ENCODE measurements around the gene ADCY7.

The ADCY7 gene

GRCh38 chr16:50276801-50277555, 10.6 kb downstream of the ADCY7 start:
- Histone ChIP-seq H3K4me3 (peak overlapping the region in 4 of 10 experiments; percentile 6 to 70 (median 20); a peak in 4 of 20 replicates), H3K36me3 (peaks cover 0 to 15% (median 0%) of the 10 kb centered on the region in 11 experiments; a peak in 2 of 22 replicates), H3K9me3 (replicated peaks in 1 of 11) (no peaks in the 10 kb centered on the region), H3K27me3 (no peaks in the 10 kb centered on the region), H3K4me2 (peak overlapping the region; percentile 76 to 100 (median 99); a peak in 19 of 22 replicates), H3K27ac (peak overlapping the region in 9 of 11 experiments; percentile 43 to 100 (median 98); a peak in 16 of 22 replicates), H3K4me1 (peaks cover 89 to 98% (median 94%) of the 10 kb centered on the region in 10 experiments), H4K20me1 (peaks cover 0 to 39% (median 0%) of the 10 kb centered on the region in 11 experiments; a peak in 7 of 22 replicates), H3K9ac (peak overlapping the region in 6 of 11 experiments; percentile 32 to 98 (median 94); a peak in 7 of 22 replicates)
- TF ChIP-seq Cebpa-rat (IDR thresholded peaks at IDR 0.05): no peak

- Histone ChIP-seq H4K20me1 (peaks cover 0 to 43% (median 0%) of the 10 kb centered on the region in 11 experiments; a peak in 9 of 22 replicates), H3K36me3 (peaks cover 0 to 10% (median 0%) of the 10 kb centered on the region in 11 experiments; a peak in 2 of 22 replicates), H3K27ac (peak overlapping the region in 9 of 11 experiments; percentile 29 to 100 (median 78); a peak in 14 of 22 replicates), H3K4me3 (peak overlapping the region in 3 of 10 experiments; percentile 8 to 62 (median 16); a peak in 3 of 20 replicates), H3K9me3 (replicated peaks in 1 of 11) (no peaks in the 10 kb centered on the region), H3K4me2 (peak overlapping the region; percentile 76 to 100 (median 99)), H3K27me3 (no peaks in the 10 kb centered on the region), H3K4me1 (peaks cover 89 to 97% (median 93%) of the 10 kb centered on the region in 10 experiments), H3K9ac (peak overlapping the region in 5 of 11 experiments; percentile 10 to 83 (median 39); a peak in 6 of 22 replicates)
- no peak for TF ChIP-seq Cebpa-rat (IDR thresholded peaks at IDR 0.05)
Observed at GRCh38 chr16:50278251-50278650, 11.9 kb downstream of the ADCY7 start.

- Histone ChIP-seq H3K4me3 (peak overlapping the region in 6 of 10 experiments; percentile 15 to 63 (median 55); a peak in 11 of 20 replicates), H3K4me1 (peaks cover 89 to 98% (median 97%) of the 10 kb centered on the region in 10 experiments), H3K9ac (peak overlapping the region in 8 of 11 experiments; percentile 36 to 85 (median 67); a peak in 15 of 22 replicates), H3K4me2 (peak overlapping the region; percentile 76 to 100 (median 99)), H4K20me1 (peaks cover 0 to 50% (median 11%) of the 10 kb centered on the region in 11 experiments; a peak in 15 of 22 replicates), H3K27ac (peak overlapping the region in 9 of 11 experiments; percentile 24 to 100 (median 78); a peak in 16 of 22 replicates), H3K36me3 (peaks cover 0 to 10% (median 0%) of the 10 kb centered on the region in 11 experiments; a peak in 2 of 22 replicates), H3K9me3 (replicated peaks in 1 of 11) (no peaks in the 10 kb centered on the region), H3K27me3 (no peaks in the 10 kb centered on the region)
- TF ChIP-seq Cebpa-rat (IDR thresholded peaks at IDR 0.05): no peak
Observed at GRCh38 chr16:50279504-50279865, 13.1 kb downstream of the ADCY7 start.

- peak overlapping the region; percentile 87 to 100 (median 99) for H3K4me2 ChIP-seq
Observed at GRCh38 chr16:50280932-50281331, 14.6 kb downstream of the ADCY7 start.

GRCh38 chr16:50281391-50282009, 15.1 kb downstream of the ADCY7 start:
- H3K4me2 ChIP-seq: peak overlapping the region; percentile 87 to 100 (median 99)
- peaks cover 14 to 63% (median 31%) of the 10 kb centered on the region in 11 experiments; a peak in 19 of 22 replicates for H4K20me1 ChIP-seq
- H3K9ac ChIP-seq: peak overlapping the region; percentile 69 to 85 (median 80)
- peaks cover 0 to 17% (median 3%) of the 10 kb centered on the region in 11 experiments; a peak in 15 of 22 replicates for H3K36me3 ChIP-seq
- H3K27ac ChIP-seq: peak overlapping the region; percentile 76 to 100 (median 90); a peak in 21 of 22 replicates
- peaks cover 85 to 98% (median 96%) of the 10 kb centered on the region in 10 experiments for H3K4me1 ChIP-seq
- H3K9me3 ChIP-seq (replicated peaks in 1 of 11): peaks cover 0 to 5% (median 4%) of the 10 kb centered on the region in 11 experiments; a peak in 16 of 22 replicates
- H3K4me3 ChIP-seq: peak overlapping the region; percentile 22 to 66 (median 48); a peak in 17 of 20 replicates
- TF ChIP-seq Cebpa-rat (IDR thresholded peaks at IDR 0.05): no peak
- no peaks in the 10 kb centered on the region for H3K27me3 ChIP-seq

More at GRCh38 chr16:50280932-50281331, 14.6 kb downstream of the ADCY7 start:
- H3K27me3 ChIP-seq: no peaks in the 10 kb centered on the region
- peaks cover 14 to 63% (median 25%) of the 10 kb centered on the region in 11 experiments; a peak in 19 of 22 replicates for H4K20me1 ChIP-seq
- H3K4me3 ChIP-seq: peak overlapping the region in 9 of 10 experiments; percentile 36 to 66 (median 49); a peak in 15 of 20 replicates
- peaks cover 89 to 98% (median 97%) of the 10 kb centered on the region in 10 experiments for H3K4me1 ChIP-seq
- H3K9ac ChIP-seq: peak overlapping the region in 10 of 11 experiments; percentile 72 to 85 (median 80); a peak in 19 of 22 replicates
- peak overlapping the region; percentile 76 to 100 (median 90); a peak in 20 of 22 replicates for H3K27ac ChIP-seq
- no peaks in the 10 kb centered on the region; a peak in 1 of 22 replicates for H3K9me3 ChIP-seq (replicated peaks in 1 of 11)
- H3K36me3 ChIP-seq: peaks cover 0 to 11% (median 0%) of the 10 kb centered on the region in 11 experiments; a peak in 5 of 22 replicates
- TF ChIP-seq Cebpa-rat (IDR thresholded peaks at IDR 0.05): no peak

- H4K20me1 ChIP-seq: peaks cover 14 to 63% (median 37%) of the 10 kb centered on the region in 11 experiments; a peak in 19 of 22 replicates
- peaks cover 0 to 11% (median 7%) of the 10 kb centered on the region in 11 experiments; a peak in 16 of 22 replicates for H3K9me3 ChIP-seq (replicated peaks in 1 of 11)
- H3K4me1 ChIP-seq: peaks cover 85 to 95% (median 91%) of the 10 kb centered on the region in 10 experiments
- peak overlapping the region; percentile 87 to 100 (median 99) for H3K4me2 ChIP-seq
- no peaks in the 10 kb centered on the region for H3K27me3 ChIP-seq
- peak overlapping the region; percentile 69 to 85 (median 80) for H3K9ac ChIP-seq
- 0 out of 22 replicates have a peak, but pooled peaks of 1 of the 11 experiments have one; percentile 17 for TF ChIP-seq Cebpa-rat (IDR thresholded peaks at IDR 0.05)
- peak overlapping the region; percentile 76 to 100 (median 90) for H3K27ac ChIP-seq
- H3K4me3 ChIP-seq: peak overlapping the region; percentile 22 to 66 (median 50); a peak in 19 of 20 replicates
- peaks cover 0 to 23% (median 9%) of the 10 kb centered on the region in 11 experiments; a peak in 15 of 22 replicates for H3K36me3 ChIP-seq
Observed at GRCh38 chr16:50282010-50282538, 15.7 kb downstream of the ADCY7 start.

GRCh38 chr16:50282955-50283631, 16.7 kb downstream of the ADCY7 start:
- Histone ChIP-seq H4K20me1 (peaks cover 14 to 64% (median 47%) of the 10 kb centered on the region in 11 experiments; a peak in 19 of 22 replicates), H3K36me3 (peaks cover 3 to 33% (median 16%) of the 10 kb centered on the region in 11 experiments; a peak in 19 of 22 replicates), H3K9me3 (replicated peaks in 1 of 11) (peaks cover 0 to 11% (median 7%) of the 10 kb centered on the region in 11 experiments; a peak in 16 of 22 replicates), H3K4me3 (peak overlapping the region in 9 of 10 experiments; percentile 20 to 64 (median 50); a peak in 17 of 20 replicates), H3K4me1 (peaks cover 77 to 89% (median 82%) of the 10 kb centered on the region in 10 experiments), H3K4me2 (peak overlapping the region; percentile 87 to 100 (median 99)), H3K27ac (peak overlapping the region; percentile 52 to 100 (median 86)), H3K9ac (peak overlapping the region; percentile 40 to 85 (median 75); a peak in 21 of 22 replicates), H3K27me3 (no peaks in the 10 kb centered on the region)
- peak in 10 of 11 experiments; percentile 17 to 91 (median 72); a peak in 15 of 22 replicates for TF ChIP-seq Cebpa-rat (IDR thresholded peaks at IDR 0.05)

Data from BLaER1 treated with 17β-estradiol and CSF1 and Interleukin-3, amounts not matched to agents 10 nM and 100 nM (cell line).